Neuronal stem cell (in vitro differentiated cells): ENCODE measurements around the gene WDFY3.

Experiments used
- DNase-seq: peaks from one replicate; pipeline ENCODE4 v3.0.0-alpha.2; 2013; ENCODE audit warnings: low spot score
- H2AFZ ChIP-seq: one replicate; pipeline ENCODE4 v1.6.1; 2013; ENCODE audit warnings: mild to moderate bottlenecking, low read length, inconsistent platforms
- H2AK5ac ChIP-seq: 2 replicates; pipeline ENCODE4 v1.6.1; 2013; ENCODE audit warnings: low read depth, mild to moderate bottlenecking, inconsistent platforms, low read length, moderate library complexity, mixed read lengths
- H2BK120ac ChIP-seq: 2 replicates; pipeline ENCODE4 v1.6.1; 2013; ENCODE audit warnings: low read depth, mild to moderate bottlenecking, inconsistent platforms, low read length, moderate library complexity, mixed read lengths
- H2BK12ac ChIP-seq: one replicate; pipeline ENCODE4 v1.6.1; 2013; ENCODE audit warnings: low read length, inconsistent platforms
- H2BK15ac ChIP-seq: 2 replicates; pipeline ENCODE4 v1.6.1; 2013; ENCODE audit warnings: mild to moderate bottlenecking, low read length, inconsistent platforms, mixed read lengths
- H2BK5ac ChIP-seq: one replicate; pipeline ENCODE4 v1.6.1; 2013; ENCODE audit warnings: inconsistent platforms, mild to moderate bottlenecking, low read length, moderate library complexity
- H3K14ac ChIP-seq: one replicate; pipeline ENCODE4 v1.6.1; 2013; ENCODE audit warnings: low read length, inconsistent platforms
- H3K18ac ChIP-seq: 2 replicates; pipeline ENCODE4 v1.6.1; 2013; ENCODE audit warnings: low read length, inconsistent platforms
- H3K23ac ChIP-seq: 2 replicates; pipeline ENCODE4 v1.6.1; 2013; ENCODE audit warnings: low read depth, mild to moderate bottlenecking, mixed read lengths, low read length, inconsistent platforms; ENCODE audit not compliant: poor library complexity
- H3K27ac ChIP-seq: replicated peaks from 3 replicates; pipeline ENCODE4 v1.5.1; 2013; ENCODE audit warnings: low read length, inconsistent platforms
- H3K27me3 ChIP-seq, 3 experiments: 2 replicates each; pipeline ENCODE4 v1.6.1; 2013; ENCODE audit warnings: low read length in 3 of 3, mild to moderate bottlenecking in 2 of 3, inconsistent platforms in 1 of 3, low read depth in 1 of 3, mixed read lengths in 1 of 3, moderate library complexity in 1 of 3; ENCODE audit not compliant: control insufficient read depth in 3 of 3, insufficient read depth in 3 of 3
- H3K36me3 ChIP-seq, 2 donors: replicated peaks in 1 of 2; 2 replicates each; pipeline ENCODE4 v1.6.1; 2013; ENCODE audit warnings: low read length in 2 of 2; ENCODE audit not compliant: control insufficient read depth in 2 of 2, insufficient read depth in 2 of 2
- H3K4ac ChIP-seq: 2 replicates; pipeline ENCODE4 v1.6.1; 2013; ENCODE audit warnings: inconsistent platforms, mild to moderate bottlenecking, low read length, moderate library complexity
- H3K4me1 ChIP-seq, 2 donors: 1 replicate in 1 of 2; 2 replicates in 1 of 2; pipeline ENCODE4 v1.6.1; 2013; ENCODE audit warnings: low read length in 2 of 2, low read depth in 1 of 2; ENCODE audit not compliant: control insufficient read depth in 2 of 2, insufficient read depth in 1 of 2
- H3K4me2 ChIP-seq: one replicate; pipeline ENCODE4 v1.6.1; 2013; ENCODE audit warnings: mild to moderate bottlenecking, low read length, inconsistent platforms; ENCODE audit not compliant: insufficient read depth, poor library complexity, severe bottlenecking
- H3K4me3 ChIP-seq, 2 donors: 2 replicates each; pipeline ENCODE4 v1.5.1; 2013; ENCODE audit warnings: low read length in 2 of 2, mild to moderate bottlenecking in 2 of 2, inconsistent platforms in 1 of 2, moderate library complexity in 1 of 2
- H3K79me1 ChIP-seq: one replicate; pipeline ENCODE4 v1.6.1; 2013; ENCODE audit warnings: low read depth, mild to moderate bottlenecking, inconsistent platforms, low read length, moderate library complexity
- H3K9ac ChIP-seq: one replicate; pipeline ENCODE4 v1.6.1; 2013; ENCODE audit warnings: mild to moderate bottlenecking, low read depth, low read length, inconsistent platforms; ENCODE audit not compliant: poor library complexity
- H3K9me3 ChIP-seq, 2 donors: replicated peaks in 1 of 2; 2 replicates each; pipeline versions ENCODE3 to v1.6.1; 2013; ENCODE audit warnings: low read length in 2 of 2, mild to moderate bottlenecking in 2 of 2, inconsistent platforms in 1 of 2, low read depth in 1 of 2, mixed read lengths in 1 of 2, moderate library complexity in 1 of 2; ENCODE audit not compliant: control insufficient read depth in 2 of 2, insufficient read depth in 1 of 2
- H4K8ac ChIP-seq: one replicate; pipeline ENCODE4 v1.6.1; 2013; ENCODE audit warnings: low read depth, mild to moderate bottlenecking, inconsistent platforms, low read length, moderate library complexity
- H4K91ac ChIP-seq: one replicate; pipeline ENCODE4 v1.6.1; 2013; ENCODE audit warnings: low read length, low read depth, mild to moderate bottlenecking, inconsistent platforms; ENCODE audit not compliant: poor library complexity
- WGBS, 2 donors: extraction: QIAGEN DNeasy Blood & Tissue Kit; methylation state at CpG; one replicate each; pipeline ENCODE4 v1.1.7; 2013; ENCODE audit warnings: missing lambda C conversion rate in 2 of 2, mixed read lengths in 1 of 2; ENCODE audit not compliant: insufficient read length in 2 of 2, insufficient replicate concordance in 1 of 2; ENCODE audit errors: extremely low coverage in 2 of 2; 5-methylcytosine and 5-hydroxymethylcytosine counted together

Gene WDFY3

GRCh38 chr4:84857296-84857695, 109.2 kb downstream of the WDFY3 start:
- no CpG with 5 or more reads among the region's 1 CpG for WGBS, 2 donors
- H2BK5ac ChIP-seq, result no peak overlapping the region
- H3K14ac ChIP-seq, result no peak overlapping the region
- no peak overlapping the region for H3K18ac ChIP-seq
- H3K4me2 ChIP-seq, result no peak overlapping the region
- no peak overlapping the region for H4K8ac ChIP-seq
- no peak overlapping the region for H2BK120ac ChIP-seq
- no peak for DNase-seq
- no peak overlapping the region for H2BK12ac ChIP-seq
- H4K91ac ChIP-seq, result no peak overlapping the region
- no peak overlapping the region for H3K27ac ChIP-seq
- H3K9ac ChIP-seq, result no peak overlapping the region
- no peak overlapping the region for H3K23ac ChIP-seq
- no peak overlapping the region for H3K4ac ChIP-seq
- no peak overlapping the region for H2AK5ac ChIP-seq
- H3K4me1 ChIP-seq, result peaks cover 3 to 9% of the 10 kb centered on the region in 2 donors
- no peaks in the 10 kb centered on the region for H3K79me1 ChIP-seq
- H3K36me3 ChIP-seq, result peaks cover 3 to 47% of the 10 kb centered on the region in 2 donors
- H2BK15ac ChIP-seq, result no peak overlapping the region
- H3K9me3 ChIP-seq, result no peaks in the 10 kb centered on the region
- H3K4me3 ChIP-seq, result no peak overlapping the region
- no peak overlapping the region for H2AFZ ChIP-seq
- H3K27me3 ChIP-seq, result no peaks in the 10 kb centered on the region

DNA sequence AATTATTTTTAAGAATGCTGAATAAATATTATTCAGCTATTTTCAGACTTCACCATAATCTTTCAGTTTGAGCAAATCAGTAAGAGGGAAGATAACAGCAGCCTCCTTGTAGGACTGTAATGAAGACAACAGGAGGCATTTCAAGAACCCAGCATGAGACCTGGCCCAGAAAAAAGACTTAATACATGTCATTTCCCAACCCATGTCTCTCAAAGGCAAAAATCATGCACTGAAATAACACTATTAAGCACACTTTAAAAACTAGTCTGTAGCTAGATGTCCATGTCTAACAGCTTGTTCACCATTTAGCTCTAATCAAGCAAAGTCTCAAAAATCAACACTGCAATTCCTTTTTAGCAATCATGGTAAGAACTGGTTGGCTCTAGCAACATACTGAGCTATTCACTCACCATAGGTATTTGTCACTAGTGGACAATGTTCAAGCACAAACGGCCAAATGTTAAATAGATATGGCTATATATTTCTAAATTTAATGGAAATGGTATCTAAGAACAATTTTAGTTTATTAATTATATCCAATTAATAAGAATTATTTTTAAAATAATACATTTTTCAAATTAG, 109.9 kb downstream of the WDFY3 start:
- no peak overlapping the region for H2BK120ac ChIP-seq
- no peak overlapping the region for H3K9ac ChIP-seq
- no peak overlapping the region for H3K18ac ChIP-seq
- no peak overlapping the region for H4K91ac ChIP-seq
- H2BK12ac ChIP-seq, result no peak overlapping the region
- no peak overlapping the region for H3K4me3 ChIP-seq
- no peak overlapping the region for H3K27ac ChIP-seq
- no peaks in the 10 kb centered on the region for H3K79me1 ChIP-seq
- H3K23ac ChIP-seq, result no peak overlapping the region
- H2AFZ ChIP-seq, result no peak overlapping the region
- H3K36me3 ChIP-seq, result peaks cover 3 to 52% of the 10 kb centered on the region in 2 donors
- no peaks in the 10 kb centered on the region for H3K27me3 ChIP-seq
- no peak overlapping the region for H2BK5ac ChIP-seq
- no peak overlapping the region for H3K4ac ChIP-seq
- H2AK5ac ChIP-seq, result no peak overlapping the region
- H3K4me2 ChIP-seq, result no peak overlapping the region
- H3K4me1 ChIP-seq, result peaks cover 3 to 9% of the 10 kb centered on the region in 2 donors
- H3K9me3 ChIP-seq, result no peaks in the 10 kb centered on the region
- no peak for DNase-seq
- WGBS, 2 donors, result no CpG with 5 or more reads among the region's 1 CpG
- H4K8ac ChIP-seq, result no peak overlapping the region
- no peak overlapping the region for H2BK15ac ChIP-seq
- no peak overlapping the region for H3K14ac ChIP-seq

DNA sequence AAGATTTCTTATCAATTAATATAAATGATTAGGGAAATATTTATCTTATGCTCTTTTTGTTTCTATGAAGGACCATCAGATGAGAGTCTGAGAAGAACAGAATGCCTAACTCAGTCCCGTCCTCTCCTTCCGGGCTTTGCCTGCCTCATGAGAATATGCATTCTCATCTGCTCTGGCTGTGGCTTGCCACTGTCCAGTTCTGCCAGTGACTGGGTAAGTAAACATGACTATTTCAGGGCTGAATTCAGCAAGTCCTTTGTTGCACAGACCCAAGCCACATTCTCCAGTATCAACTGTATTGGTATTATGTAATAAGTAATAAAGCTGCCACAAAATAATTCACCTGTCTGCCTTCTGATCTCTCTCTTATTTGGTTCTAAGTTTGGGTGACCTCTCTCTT, 110.7 kb downstream of the WDFY3 start:
- Histone ChIP-seq H2BK15ac (no peak overlapping the region), H3K9ac (no peak overlapping the region), H3K27me3 (no peaks in the 10 kb centered on the region), H3K14ac (no peak overlapping the region), H2BK120ac (no peak overlapping the region), H4K8ac (no peak overlapping the region), H3K4me1 (peaks cover 3 to 9% of the 10 kb centered on the region in 2 donors), H3K79me1 (no peaks in the 10 kb centered on the region), H3K4me2 (no peak overlapping the region), H3K27ac (no peak overlapping the region), H3K9me3 (no peaks in the 10 kb centered on the region), H2AFZ (no peak overlapping the region), H2BK12ac (no peak overlapping the region), H4K91ac (no peak overlapping the region), H3K4me3 (no peak overlapping the region), H2AK5ac (no peak overlapping the region), H3K4ac (no peak overlapping the region), H3K18ac (no peak overlapping the region), H2BK5ac (no peak overlapping the region), H3K36me3 (peaks cover 3 to 52% of the 10 kb centered on the region in 2 donors), H3K23ac (no peak overlapping the region)
- no peak for DNase-seq
- WGBS, 2 donors, result no CpG with 5 or more reads among the region's 2 CpGs

- peaks cover 2 to 48% of the 10 kb centered on the region in 2 donors for H3K36me3 ChIP-seq
- H3K18ac ChIP-seq, result no peak overlapping the region
- peaks cover 2 to 16% of the 10 kb centered on the region in 2 donors for H3K9me3 ChIP-seq
- no peak overlapping the region for H3K4me2 ChIP-seq
- no peak overlapping the region for H3K14ac ChIP-seq
- H3K4me3 ChIP-seq, result no peak overlapping the region
- no peak overlapping the region for H3K9ac ChIP-seq
- H2BK120ac ChIP-seq, result no peak overlapping the region
- H4K8ac ChIP-seq, result no peak overlapping the region
- H3K23ac ChIP-seq, result no peak overlapping the region
- H2AK5ac ChIP-seq, result no peak overlapping the region
- H3K4me1 ChIP-seq, result peaks cover 3 to 9% of the 10 kb centered on the region in 2 donors
- H2AFZ ChIP-seq, result no peak overlapping the region
- no peak overlapping the region for H4K91ac ChIP-seq
- H3K27ac ChIP-seq, result no peak overlapping the region
- no peak overlapping the region for H2BK15ac ChIP-seq
- H2BK5ac ChIP-seq, result no peak overlapping the region
- H3K4ac ChIP-seq, result no peak overlapping the region
- H3K27me3 ChIP-seq, result no peaks in the 10 kb centered on the region
- no peak for DNase-seq
- WGBS, 2 donors, result no CpG with 5 or more reads among the region's 1 CpG
- no peaks in the 10 kb centered on the region for H3K79me1 ChIP-seq
- no peak overlapping the region for H2BK12ac ChIP-seq
Observed at GRCh38 chr4:84852081-84852480, 114.4 kb downstream of the WDFY3 start.
